Hepatocyte (in vitro differentiated cells): Measurements from ENCODE around the gene COG1. TPM values are rescaled to one million over a fixed set of nuclear protein-coding genes. Genes with fewer than 3 reads are reported as not detected.
A peak's percentile ranks its signal among the peaks of the same experiment; 100 is the strongest.
"Not testable (repeated sequence)": the region's sequence is repeated elsewhere in the genome, so short reads cannot be mapped to it uniquely, and the experiment has no call there.

Experiments
- DNase-seq: peaks from one replicate; pipeline ENCODE4 v3.0.0-alpha.2; 2016; ENCODE audit warnings: low spot score
- H2AFZ ChIP-seq: fragments of 200-600 bp; sonication (generic); 2 replicates; pipeline ENCODE4 v1.6.0; 2016; ENCODE audit warnings: antibody characterized with exemption, mild to moderate bottlenecking
- H3K27ac ChIP-seq: fragments of 200-600 bp; sonication (generic); 2 replicates; pipeline ENCODE4 v1.5.1; 2016; ENCODE audit warnings: mild to moderate bottlenecking
- H3K27me3 ChIP-seq: fragments of 200-600 bp; sonication (generic); 2 replicates; pipeline ENCODE4 v1.6.1; 2016
- H3K36me3 ChIP-seq: fragments of 200-600 bp; sonication (generic); replicated peaks from 2 replicates; pipeline ENCODE4 v1.5.1; 2016; ENCODE audit warnings: low read depth; ENCODE audit not compliant: insufficient read depth
- H3K4me1 ChIP-seq: fragments of 200-600 bp; sonication (generic); 2 replicates; pipeline ENCODE4 v1.5.1; 2016; ENCODE audit warnings: mild to moderate bottlenecking, moderate library complexity; ENCODE audit not compliant: insufficient read depth
- H3K4me2 ChIP-seq: fragments of 200-600 bp; sonication (generic); 2 replicates; pipeline ENCODE4 v1.6.0; 2016
- H3K4me3 ChIP-seq: fragments of 200-600 bp; sonication (generic); 2 replicates; pipeline ENCODE4 v1.5.1; 2016; ENCODE audit warnings: mild to moderate bottlenecking
- H3K79me2 ChIP-seq: fragments of 200-600 bp; sonication (generic); 2 replicates; pipeline ENCODE4 v1.6.0; 2017; ENCODE audit warnings: mild to moderate bottlenecking
- H3K9me2 ChIP-seq: fragments of 200-600 bp; sonication (generic); replicated peaks from 2 replicates; pipeline ENCODE4 v1.6.0; 2017; ENCODE audit warnings: mild to moderate bottlenecking; ENCODE audit not compliant: insufficient read depth
- H3K9me3 ChIP-seq: fragments of 200-600 bp; sonication (generic); 2 replicates; pipeline ENCODE4 v1.5.1; 2016; ENCODE audit warnings: low read depth, mild to moderate bottlenecking
- H4K20me1 ChIP-seq: fragments of 200-600 bp; sonication (generic); 2 replicates; pipeline ENCODE4 v1.6.0; 2016; ENCODE audit warnings: mild to moderate bottlenecking; ENCODE audit not compliant: insufficient read depth, poor library complexity, severe bottlenecking
- CTCF ChIP-seq: fragments of 200-600 bp; sonication (generic); IDR thresholded peaks from 2 replicates; pipeline ENCODE4 v1.5.1; 2016; ENCODE audit warnings: antibody characterized with exemption, mild to moderate bottlenecking; ENCODE audit not compliant: poor library complexity
- EZH2 ChIP-seq: fragments of 200-600 bp; sonication (generic); IDR thresholded peaks from 2 replicates; pipeline ENCODE4 v1.6.1; 2016; ENCODE audit warnings: antibody characterized with exemption, mild to moderate bottlenecking, borderline replicate concordance
- EZH2phosphoT487 ChIP-seq: fragments of 200-600 bp; sonication (generic); IDR thresholded peaks from one replicate; pipeline ENCODE4 v1.6.1; 2018; ENCODE audit warnings: antibody characterized with exemption, mild to moderate bottlenecking, low read depth, moderate library complexity; ENCODE audit not compliant: unreplicated experiment, severe bottlenecking
- WGBS: methylation state at CpG from one replicate; pipeline ENCODE4 v1.1.6; 2016; ENCODE audit warnings: low lambda C conversion rate; ENCODE audit errors: missing lambda C conversion rate; 5-methylcytosine and 5-hydroxymethylcytosine counted together
- polyA plus RNA-seq: library from polyadenylated mRNA; unstranded; fragments of >200 nt; fragmentation: Nextera tagmentation; extraction: Ambion mirVana; gene quantifications from 2 replicates; pipeline ENCODE4 v1.2.1, GENCODE V29; 2016
- total RNA-seq: library from RNA; depleted of rRNA; stranded (reverse); fragments of >200 nt; gene quantifications from 2 replicates; pipeline ENCODE4 v1.2.3, GENCODE V29; 2014

COG1 gene
- total RNA-seq (19.6 and 22.0 TPM in 2 replicates), polyA plus RNA-seq (24.9 and 26.8 TPM in 2 replicates)

GRCh38 chr17:73192894-73193701 lies at the start of gene COG1:
TSS of gene COG1 (plus strand) at chr17:73193055. CDS start at chr17:73193070, 15 bp downstream.
- Histone ChIP-seq H2AFZ (peak within 1 kb of the TSS; percentile 100), H3K4me3 (peak within 1 kb of the TSS; percentile 100), H3K27ac (peak within 1 kb of the TSS; percentile 93), H3K36me3 (no peaks in the 10 kb centered on the region), H3K27me3 (no peaks in the 10 kb centered on the region), H3K9me2 (no peaks in the 10 kb centered on the region), H4K20me1 (no peaks in the 10 kb centered on the region), H3K79me2 (peaks cover 25% of the 10 kb centered on the region), H3K9me3 (no peaks in the 10 kb centered on the region), H3K4me2 (peak within 1 kb of the TSS; percentile 95), H3K4me1 (peaks cover 5% of the 10 kb centered on the region)
- no peak for TF ChIP-seq EZH2phosphoT487
- no peak for TF ChIP-seq EZH2
- TF ChIP-seq CTCF: no peak
- DNase-seq: peak; percentile 96
- under 1% methylated on average over 15 of the region's 84 CpGs for WGBS

GRCh38 chr17:73144209-73144608 lies 48.6 kb upstream of the COG1 start:
- WGBS: 82% methylated on average over 3 of the region's 3 CpGs
- not testable (repeated sequence) for H3K4me1 ChIP-seq, H3K4me3 ChIP-seq, H2AFZ ChIP-seq, H3K79me2 ChIP-seq, H3K4me2 ChIP-seq, H3K9me2 ChIP-seq, DNase-seq, H3K27ac ChIP-seq, H3K9me3 ChIP-seq, H3K36me3 ChIP-seq, H4K20me1 ChIP-seq
- peaks cover 15% of the 10 kb centered on the region for H3K27me3 ChIP-seq

GRCh38 chr17:73145641-73146040 lies 47.2 kb upstream of the COG1 start:
- no peak overlapping the region for H2AFZ ChIP-seq
- TF ChIP-seq EZH2phosphoT487: no peak
- no peak for TF ChIP-seq EZH2
- no peak for TF ChIP-seq CTCF
- H3K79me2 ChIP-seq: no peaks in the 10 kb centered on the region
- 96% methylated on average over 2 of the region's 2 CpGs for WGBS
- no peak for DNase-seq
- no peaks in the 10 kb centered on the region for H4K20me1 ChIP-seq
- no peaks in the 10 kb centered on the region for H3K36me3 ChIP-seq
- peaks cover 3% of the 10 kb centered on the region for H3K27me3 ChIP-seq
- H3K4me3 ChIP-seq: no peak overlapping the region
- H3K4me1 ChIP-seq: no peaks in the 10 kb centered on the region
- no peaks in the 10 kb centered on the region for H3K9me2 ChIP-seq
- H3K9me3 ChIP-seq: no peaks in the 10 kb centered on the region
- H3K27ac ChIP-seq: no peak overlapping the region
- H3K4me2 ChIP-seq: no peak overlapping the region

- not testable (repeated sequence) for H3K27me3 ChIP-seq, H3K27ac ChIP-seq, H2AFZ ChIP-seq, H3K4me3 ChIP-seq, H3K36me3 ChIP-seq, H3K9me3 ChIP-seq, H3K4me1 ChIP-seq, H3K4me2 ChIP-seq, H4K20me1 ChIP-seq, DNase-seq, H3K9me2 ChIP-seq, H3K79me2 ChIP-seq
- WGBS: no CpG with 5 or more reads among the region's 11 CpGs
Measured at GRCh38 chr17:73147791-73148190, 45.1 kb upstream of the COG1 start.
